ENCODE data around the gene FBXL13. TPM values are rescaled to one million over a fixed set of nuclear protein-coding genes. Genes with fewer than 3 reads are reported as not detected.
"Not testable (repeated sequence)": the region's sequence is repeated elsewhere in the genome, so short reads cannot be mapped to it uniquely, and the experiment has no call there.

FBXL13 gene
- total and polyA plus RNA-seq, 11 donors: 0.16 to 1.2 (median 0.41) TPM; not detected in 1

DNA sequence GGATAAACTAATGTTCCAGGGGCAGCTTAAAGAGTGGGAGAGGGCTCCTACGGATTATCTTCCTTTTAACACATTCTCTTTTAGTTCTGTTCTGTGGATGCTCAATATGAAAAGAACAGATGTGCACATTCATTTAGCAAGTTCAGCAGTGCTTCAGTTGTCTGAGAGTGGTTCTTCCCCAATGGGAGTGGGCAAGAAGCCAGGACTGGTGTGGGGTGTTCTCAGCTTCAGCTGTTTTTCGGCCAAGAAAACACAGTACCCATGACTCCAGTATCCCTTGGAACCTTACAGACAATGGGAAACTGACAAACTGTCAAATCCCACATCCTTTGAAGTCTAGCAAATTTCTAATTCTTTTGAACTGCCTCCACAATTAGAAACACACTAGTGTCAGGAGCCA is 233.3 kb downstream of the FBXL13 start:
- TF ChIP-seq POLR2A (IDR thresholded peaks at IDR 0.05): no peak
- TF ChIP-seq, protein P1, sequence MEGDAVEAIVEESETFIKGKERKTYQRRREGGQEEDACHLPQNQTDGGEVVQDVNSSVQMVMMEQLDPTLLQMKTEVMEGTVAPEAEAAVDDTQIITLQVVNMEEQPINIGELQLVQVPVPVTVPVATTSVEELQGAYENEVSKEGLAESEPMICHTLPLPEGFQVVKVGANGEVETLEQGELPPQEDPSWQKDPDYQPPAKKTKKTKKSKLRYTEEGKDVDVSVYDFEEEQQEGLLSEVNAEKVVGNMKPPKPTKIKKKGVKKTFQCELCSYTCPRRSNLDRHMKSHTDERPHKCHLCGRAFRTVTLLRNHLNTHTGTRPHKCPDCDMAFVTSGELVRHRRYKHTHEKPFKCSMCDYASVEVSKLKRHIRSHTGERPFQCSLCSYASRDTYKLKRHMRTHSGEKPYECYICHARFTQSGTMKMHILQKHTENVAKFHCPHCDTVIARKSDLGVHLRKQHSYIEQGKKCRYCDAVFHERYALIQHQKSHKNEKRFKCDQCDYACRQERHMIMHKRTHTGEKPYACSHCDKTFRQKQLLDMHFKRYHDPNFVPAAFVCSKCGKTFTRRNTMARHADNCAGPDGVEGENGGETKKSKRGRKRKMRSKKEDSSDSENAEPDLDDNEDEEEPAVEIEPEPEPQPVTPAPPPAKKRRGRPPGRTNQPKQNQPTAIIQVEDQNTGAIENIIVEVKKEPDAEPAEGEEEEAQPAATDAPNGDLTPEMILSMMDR (IDR thresholded peaks at IDR 0.05): no peak
- Histone ChIP-seq H3K36me3 (no peaks in the 10 kb centered on the region), H3K4me1 (peaks cover 0 to 6% (median 0%) of the 10 kb centered on the region in 12 donors), H3K27me3 (no peaks in the 10 kb centered on the region), H3K4me3 (no peak overlapping the region), H3K27ac (no peak overlapping the region), H3K9me3 (no peaks in the 10 kb centered on the region)
- 42 to 61% (median 51%) methylated on average over 2 of the region's 2 CpGs for WGBS, 4 donors
- ATAC-seq (no peak), DNase-seq (no peak)
- intact Hi-C loops (cut with DNase I): no loop called here

GRCh38 chr7:102840404-102840803 is 234.2 kb downstream of the FBXL13 start:
- Histone ChIP-seq H3K9me3 (no peaks in the 10 kb centered on the region), H3K27ac (no peak overlapping the region), H3K4me3 (no peak overlapping the region), H3K27me3 (no peaks in the 10 kb centered on the region), H3K36me3 (no peaks in the 10 kb centered on the region), H3K4me1 (peaks cover 0 to 6% (median 0%) of the 10 kb centered on the region in 12 donors)
- intact Hi-C loops (cut with DNase I): no loop called here
- WGBS, 4 donors: 93 to 98% (median 95%) methylated on average over 3 of the region's 3 CpGs
- ATAC-seq (no peak), DNase-seq (no peak)
- TF ChIP-seq POLR2A (IDR thresholded peaks at IDR 0.05): no peak
- TF ChIP-seq, protein P1 (IDR thresholded peaks at IDR 0.05): no peak

GRCh38 chr7:102838572-102839101 is 236.0 kb downstream of the FBXL13 start:
- H3K4me1 ChIP-seq; H3K4me3 ChIP-seq; H3K9me3 ChIP-seq; DNase-seq; ATAC-seq; H3K27me3 ChIP-seq; H3K36me3 ChIP-seq; H3K27ac ChIP-seq; intact Hi-C loops (cut with DNase I): not testable (repeated sequence)
- 86 to 89% (median 88%) methylated on average over 10 of the region's 10 CpGs for WGBS, 4 donors

GRCh38 chr7:102837802-102838201 is 236.8 kb downstream of the FBXL13 start:
- H3K27ac ChIP-seq: no peak overlapping the region
- no peak for DNase-seq
- 82 to 86% (median 84%) methylated on average over 3 of the region's 3 CpGs for WGBS, 4 donors

More at GRCh38 chr7:102837802-102838201, 236.8 kb downstream of the FBXL13 start:
- no peaks in the 10 kb centered on the region for H3K9me3 ChIP-seq
- no peak overlapping the region for H3K4me3 ChIP-seq
- TF ChIP-seq, protein P1 (IDR thresholded peaks at IDR 0.05): no peak
- TF ChIP-seq POLR2A (IDR thresholded peaks at IDR 0.05): no peak
- no peak for ATAC-seq
- H3K4me1 ChIP-seq: peaks cover 0 to 11% (median 0%) of the 10 kb centered on the region in 12 donors
- H3K36me3 ChIP-seq: no peaks in the 10 kb centered on the region
- no peaks in the 10 kb centered on the region for H3K27me3 ChIP-seq
- intact Hi-C loops (cut with DNase I): no loop called here
